Ishikawa (cell line): Measurements from ENCODE around the gene ARHGAP32.

ENCODE experiments used
- CEBPB ChIP-seq: IDR thresholded peaks from 2 replicates; pipeline ENCODE4 v1.6.1; 2012
- CREB1 ChIP-seq: IDR thresholded peaks from 2 replicates; pipeline ENCODE4 v1.6.1; 2012; ENCODE audit warnings: low read depth
- EGR1 ChIP-seq: IDR thresholded peaks from 2 replicates; pipeline ENCODE4 v1.6.1; 2012
- EP300 ChIP-seq: IDR thresholded peaks from 2 replicates; pipeline ENCODE4 v1.6.1; 2012; ENCODE audit warnings: borderline replicate concordance
- FOXM1 ChIP-seq: IDR thresholded peaks from 2 replicates; pipeline ENCODE4 v1.6.1; 2012; ENCODE audit warnings: low read depth, borderline replicate concordance
- MAX ChIP-seq: IDR thresholded peaks from 2 replicates; pipeline ENCODE4 v1.6.1; 2012
- NFIC ChIP-seq: IDR thresholded peaks from 2 replicates; pipeline ENCODE4 v1.6.1; 2012
- RAD21 ChIP-seq: IDR thresholded peaks from 2 replicates; pipeline ENCODE4 v1.6.1; 2012; ENCODE audit warnings: low read depth
- REST ChIP-seq: IDR thresholded peaks from 2 replicates; pipeline ENCODE4 v1.6.1; 2012; ENCODE audit warnings: low read depth, mild to moderate bottlenecking
- TAF1 ChIP-seq: IDR thresholded peaks from 2 replicates; pipeline ENCODE4 v1.6.1; 2012; ENCODE audit warnings: low read depth, mild to moderate bottlenecking
- TCF12 ChIP-seq: IDR thresholded peaks from 2 replicates; pipeline ENCODE4 v1.6.1; 2012; ENCODE audit warnings: low read depth
- TEAD4 ChIP-seq: IDR thresholded peaks from 2 replicates; pipeline ENCODE4 v1.6.1; 2012
- USF1 ChIP-seq: IDR thresholded peaks from 2 replicates; pipeline ENCODE4 v1.6.1; 2012
- YY1 ChIP-seq: IDR thresholded peaks from 2 replicates; pipeline ENCODE4 v1.6.1; 2012; ENCODE audit warnings: low read depth
- ZBTB7A ChIP-seq: IDR thresholded peaks from 2 replicates; pipeline ENCODE4 v1.6.1; 2012; ENCODE audit warnings: low read depth

The ARHGAP32 gene

GRCh38 chr11:129226207-129226798, 34.2 kb upstream of the ARHGAP32 start:
- TF ChIP-seq YY1 = no peak

- no peak for TF ChIP-seq FOXM1
- TF ChIP-seq USF1 = no peak
- TF ChIP-seq MAX = no peak
Measured at GRCh38 chr11:129225190-129225589, 33.1 kb upstream of the ARHGAP32 start.

GRCh38 chr11:129224538-129224937, 32.4 kb upstream of the ARHGAP32 start:
- TF ChIP-seq TEAD4 (no peak), FOXM1 (no peak), YY1 (no peak), EP300 (no peak), CEBPB (no peak), TAF1 (no peak)

GRCh38 chr11:129223701-129224149, 31.6 kb upstream of the ARHGAP32 start:
- TF ChIP-seq NFIC (no peak), CEBPB (no peak), EP300 (no peak)

GRCh38 chr11:129223260-129223659, 31.1 kb upstream of the ARHGAP32 start:
- TF ChIP-seq ZBTB7A (no peak), EP300 (no peak), TEAD4 (no peak), YY1 (no peak), USF1 (no peak), EGR1 (no peak), FOXM1 (no peak), RAD21 (no peak), CEBPB (no peak), TCF12 (no peak), MAX (no peak), CREB1 (no peak), NFIC (no peak), TAF1 (no peak), REST (no peak)

- TF ChIP-seq TEAD4 (no peak), CEBPB (no peak), TAF1 (no peak), RAD21 (no peak), CREB1 (no peak), FOXM1 (no peak), NFIC (no peak), EGR1 (no peak), TCF12 (no peak), MAX (no peak), EP300 (no peak), YY1 (no peak), ZBTB7A (no peak), USF1 (no peak), REST (no peak)
Measured at GRCh38 chr11:129222158-129222557, 30.0 kb upstream of the ARHGAP32 start.
